ENCODE results near the gene HIRA. TPM values are rescaled to one million over a fixed set of nuclear protein-coding genes. Genes with fewer than 3 reads are reported as not detected.

Gene HIRA
- total and polyA plus RNA-seq, 2 of the 8 experiments (the other 6 are each of a cell fraction or from before 2014, with no cell fraction given): 34.9 to 67.2 TPM

- TF ChIP-seq ATF2 (IDR thresholded peaks at IDR 0.05; ENCODE audit: low read length) (no peak), SP2 (IDR thresholded peaks at IDR 0.05; ENCODE audit: low read length) (no peak), RBBP5 (IDR thresholded peaks at IDR 0.05; ENCODE audit: borderline replicate concordance, low read depth, low read length) (no peak)
Observed at GRCh38 chr22:19358703-19359553, 72.6 kb downstream of the HIRA start (continued).
